SK-N-SH (cell line): Measurements from ENCODE around the gene ARL17B.
"Not testable (repeated sequence)": the region's sequence is repeated elsewhere in the genome, so short reads cannot be mapped to it uniquely, and the experiment has no call there.

Experiments
- CTCF ChIP-seq: fragments of 200-600 bp; sonication (generic); IDR thresholded peaks from 2 replicates; pipeline ENCODE4 v1.6.1; 2017; ENCODE audit warnings: antibody characterized with exemption, mild to moderate bottlenecking, moderate library complexity
- FOXJ3 ChIP-seq: sonication (generic); formaldehyde crosslinking; IDR thresholded peaks from 2 replicates; pipeline ENCODE4 v1.5.1; 2020; ENCODE audit warnings: mild to moderate bottlenecking, missing genetic modification reagents
- FOXM1 ChIP-seq: IDR thresholded peaks from 2 replicates; pipeline ENCODE4 v1.4.0; 2012; ENCODE audit warnings: low read depth, mild to moderate bottlenecking
- GATA2 ChIP-seq: sonication (generic); formaldehyde crosslinking; IDR thresholded peaks from 2 replicates; pipeline ENCODE4 v1.5.0; 2020; ENCODE audit warnings: mild to moderate bottlenecking, missing genetic modification reagents
- MXI1 ChIP-seq: IDR thresholded peaks from 2 replicates; pipeline ENCODE4 v1.6.1; 2012; ENCODE audit warnings: mild to moderate bottlenecking, low read depth, low read length, improper control_type of control experiment
- NRF1 ChIP-seq: IDR thresholded peaks from 2 replicates; pipeline ENCODE4 v1.6.1; 2012; ENCODE audit warnings: low read depth, mild to moderate bottlenecking, low read length
- POLR2AphosphoS5 ChIP-seq: IDR thresholded peaks from 2 replicates; pipeline ENCODE4 v1.6.1; 2012; ENCODE audit warnings: low read depth, low read length
- RAD21 ChIP-seq: IDR thresholded peaks from 2 replicates; pipeline ENCODE4 v1.6.1; 2012; ENCODE audit warnings: mild to moderate bottlenecking, low read length
- SIN3A ChIP-seq: IDR thresholded peaks from 2 replicates; pipeline ENCODE4 v1.6.1; 2012; ENCODE audit warnings: low read depth, mild to moderate bottlenecking, low read length, moderate library complexity, borderline replicate concordance
- SMC3 ChIP-seq: IDR thresholded peaks from 2 replicates; pipeline ENCODE4 v1.6.1; 2012; ENCODE audit warnings: low read depth, low read length, improper control_type of control experiment
- TAF1 ChIP-seq: IDR thresholded peaks from 2 replicates; pipeline ENCODE4 v1.6.1; 2012; ENCODE audit warnings: low read depth, mild to moderate bottlenecking, low read length, moderate library complexity, borderline replicate concordance

- not testable (repeated sequence) for TF ChIP-seq SIN3A; FOXJ3 (CRISPR knock-in tag); GATA2 (CRISPR knock-in tag); CTCF; TAF1; RAD21; FOXM1; SMC3; POLR2AphosphoS5; NRF1; MXI1
These were observed 48.3 kb upstream of the ARL17B start for GRCh38 chr17:46409864-46410263.
